Neutrophil (primary cell): ENCODE measurements around the gene RAB11FIP2.
"Not testable (repeated sequence)": the region's sequence is repeated elsewhere in the genome, so short reads cannot be mapped to it uniquely, and the experiment has no call there.

Experiments
- H3K27ac ChIP-seq: fragments of 200-600 bp; sonication (generic); 2 replicates; pipeline ENCODE4 v1.5.1; 2016; ENCODE audit warnings: mild to moderate bottlenecking, moderate library complexity
- H3K27me3 ChIP-seq: fragments of 200-600 bp; sonication (generic); 2 replicates; pipeline ENCODE4 v1.6.0; 2016; ENCODE audit warnings: mild to moderate bottlenecking
- H3K36me3 ChIP-seq: fragments of 200-600 bp; sonication (generic); 2 replicates; pipeline ENCODE4 v1.5.1; 2017
- H3K4me1 ChIP-seq, 2 experiments: fragments of 200-600 bp in 1 of 2; sonication (generic) in 1 of 2; 1 replicate in 1 of 2; 2 replicates in 1 of 2; pipeline versions ENCODE4 v1.5.1 to v1.6.1; 2013 to 2016; ENCODE audit warnings: low read depth in 1 of 2, low read length in 1 of 2, mild to moderate bottlenecking in 1 of 2, moderate library complexity in 1 of 2; ENCODE audit not compliant: control insufficient read depth in 1 of 2, insufficient read depth in 1 of 2
- H3K4me3 ChIP-seq, 2 experiments: fragments of 200-600 bp in 1 of 2; sonication (generic) in 1 of 2; 1 replicate in 1 of 2; 2 replicates in 1 of 2; pipeline ENCODE4 v1.5.1; 2013 to 2016; ENCODE audit warnings: low read depth in 1 of 2, low read length in 1 of 2, mild to moderate bottlenecking in 1 of 2, moderate library complexity in 1 of 2
- H3K9me3 ChIP-seq: fragments of 200-600 bp; sonication (generic); 2 replicates; pipeline ENCODE4 v1.5.1; 2016
- CTCF ChIP-seq: fragments of 200-600 bp; sonication (generic); IDR thresholded peaks from 2 replicates; pipeline ENCODE4 v1.5.1; 2016; ENCODE audit warnings: antibody characterized with exemption

RAB11FIP2 gene

GRCh38 chr10:118072840-118073239 is 26.1 kb upstream of the RAB11FIP2 start:
- Histone ChIP-seq H3K36me3 (no peaks in the 10 kb centered on the region), H3K27ac (no peak overlapping the region), H3K4me3 (no peak overlapping the region), H3K9me3 (no peaks in the 10 kb centered on the region), H3K27me3 (peaks cover 48% of the 10 kb centered on the region), H3K4me1 (no peaks in the 10 kb centered on the region)
- no peak for TF ChIP-seq CTCF

DNA sequence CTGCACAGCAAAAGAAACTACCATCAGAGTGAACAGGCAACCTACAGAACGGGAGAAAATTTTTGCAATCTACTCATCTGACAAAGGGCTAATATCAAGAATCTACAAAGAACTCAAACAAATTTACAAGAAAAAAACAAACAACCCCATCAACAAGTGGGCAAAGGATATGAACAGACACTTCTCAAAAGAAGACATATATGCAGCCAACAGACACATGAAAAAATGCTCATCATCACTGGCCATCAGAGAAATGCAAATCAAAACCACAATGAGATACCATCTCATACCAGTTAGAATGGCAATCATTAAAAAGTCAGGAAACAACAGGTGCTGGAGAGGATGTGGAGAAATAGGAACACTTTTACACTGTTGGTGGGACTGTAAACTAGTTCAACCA is 20.6 kb upstream of the RAB11FIP2 start:
- not testable (repeated sequence) for H3K9me3 ChIP-seq, H3K4me1 ChIP-seq

DNA sequence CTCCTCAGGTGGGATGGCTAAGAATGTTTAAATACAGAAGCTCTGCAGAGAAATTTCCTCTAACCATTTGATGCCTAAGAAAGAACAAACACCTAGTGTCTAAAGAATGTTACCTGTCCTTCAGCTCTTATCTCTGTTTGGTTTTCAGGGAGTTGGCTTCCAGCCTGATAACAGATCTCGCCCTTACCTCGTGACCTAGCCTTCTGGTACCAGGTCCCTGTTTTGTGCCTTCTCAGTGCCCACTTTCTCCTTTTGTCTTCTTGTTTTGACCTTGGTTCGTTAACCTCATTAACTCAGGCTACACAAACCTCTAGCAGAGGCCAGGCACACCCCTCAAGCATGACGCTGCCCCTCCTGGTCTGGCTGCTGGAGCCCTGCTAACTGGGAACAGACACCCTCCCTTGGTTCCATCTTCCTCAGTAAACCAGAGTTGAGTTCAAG is 16.1 kb upstream of the RAB11FIP2 start:
- Histone ChIP-seq H3K27ac (no peak overlapping the region), H3K27me3 (peaks cover 35% of the 10 kb centered on the region), H3K4me1 (no peaks in the 10 kb centered on the region), H3K4me3 (no peak overlapping the region), H3K36me3 (no peaks in the 10 kb centered on the region), H3K9me3 (no peaks in the 10 kb centered on the region)
- TF ChIP-seq CTCF, result no peak

More for the DNA sequence above, 20.6 kb upstream of the RAB11FIP2 start:
- H3K27ac ChIP-seq, H3K4me3 ChIP-seq, H3K36me3 ChIP-seq: not testable (repeated sequence)
- peaks cover 45% of the 10 kb centered on the region for H3K27me3 ChIP-seq

DNA sequence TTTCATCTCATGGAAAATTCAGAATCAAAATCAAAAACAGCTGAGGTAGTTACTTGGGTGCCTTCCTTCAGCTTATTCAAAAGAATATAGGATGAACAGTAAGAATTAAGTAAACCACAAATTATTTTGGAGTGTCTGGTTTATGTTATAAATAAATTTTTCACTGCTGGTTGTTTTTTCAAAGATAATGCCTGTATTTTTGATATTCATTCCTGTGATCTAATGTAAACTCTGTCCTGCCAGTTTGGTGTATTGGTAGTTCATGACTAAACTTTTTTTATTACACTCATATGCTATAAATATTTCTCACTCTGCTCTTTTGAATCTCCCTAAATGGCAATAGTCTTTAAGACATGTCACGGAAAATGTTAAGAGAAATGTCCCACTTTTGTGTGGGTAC is 11.6 kb upstream of the RAB11FIP2 start:
- H3K36me3 ChIP-seq, result no peaks in the 10 kb centered on the region
- H3K9me3 ChIP-seq, result no peaks in the 10 kb centered on the region
- H3K27ac ChIP-seq, result no peak overlapping the region
- no peaks in the 10 kb centered on the region for H3K4me1 ChIP-seq
- H3K4me3 ChIP-seq, result no peak overlapping the region
- H3K27me3 ChIP-seq, result peaks cover 31% of the 10 kb centered on the region
- TF ChIP-seq CTCF, result no peak

DNA sequence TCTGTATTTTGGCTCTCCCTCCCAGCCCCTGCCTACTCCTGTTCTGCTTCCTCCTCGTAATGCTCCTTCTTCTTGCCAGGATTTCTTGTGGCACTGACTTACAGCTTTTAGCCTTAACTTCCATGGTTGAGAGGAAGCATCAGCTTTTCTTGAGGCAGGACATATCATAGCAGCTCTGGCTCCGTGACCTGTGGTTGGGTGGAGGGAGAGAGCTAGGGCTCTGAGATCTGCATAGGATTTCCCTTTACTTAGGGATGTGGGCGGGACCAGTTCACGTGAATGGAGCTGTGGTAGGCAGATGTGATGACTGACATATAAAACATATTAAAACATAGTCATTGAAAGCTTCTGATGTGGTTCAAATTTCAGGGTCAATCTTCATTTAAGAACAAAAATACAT is 10.6 kb upstream of the RAB11FIP2 start:
- Histone ChIP-seq H3K27me3 (peaks cover 26% of the 10 kb centered on the region), H3K4me1 (no peaks in the 10 kb centered on the region), H3K36me3 (no peaks in the 10 kb centered on the region), H3K9me3 (no peaks in the 10 kb centered on the region), H3K4me3 (no peak overlapping the region), H3K27ac (no peak overlapping the region)
- no peak for TF ChIP-seq CTCF

DNA sequence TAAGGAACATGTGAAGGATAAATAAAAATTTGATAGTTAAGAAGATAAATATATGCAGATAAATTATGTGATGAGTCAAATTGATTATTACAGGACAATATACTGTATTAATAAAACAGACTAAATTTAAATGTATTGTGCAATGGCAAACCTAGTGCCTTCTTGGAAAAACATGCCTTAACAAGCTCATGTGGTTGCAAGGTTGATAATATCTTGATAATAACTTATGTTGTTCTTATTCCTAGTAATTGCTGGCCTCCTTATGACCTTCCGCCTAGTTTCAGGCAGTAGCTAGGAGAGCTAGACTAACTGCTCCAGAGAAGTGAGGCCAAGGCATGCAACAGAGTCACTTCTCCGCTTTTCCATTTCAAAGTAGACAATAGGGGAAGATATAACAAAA is 7.6 kb upstream of the RAB11FIP2 start:
- no peaks in the 10 kb centered on the region for H3K9me3 ChIP-seq
- H3K4me1 ChIP-seq, result no peaks in the 10 kb centered on the region
- no peak overlapping the region for H3K27ac ChIP-seq
- peaks cover 4% of the 10 kb centered on the region for H3K27me3 ChIP-seq
- H3K4me3 ChIP-seq, result no peak overlapping the region
- TF ChIP-seq CTCF, result no peak
- no peaks in the 10 kb centered on the region for H3K36me3 ChIP-seq
